OCI-LY3 (cell line): ENCODE measurements around the gene NTS.

ENCODE experiments used
- H2AFZ ChIP-seq: fragments of 200-600, 300-600 bp; shearing (Covaris generic); 2 replicates; pipeline ENCODE4 v1.6.0; 2014; ENCODE audit warnings: antibody characterized with exemption, low read depth, low read length
- H3K27ac ChIP-seq: fragments of 200-600, 300-600 bp; sonication (generic); 2 replicates; pipeline ENCODE4 v1.5.1; 2014; ENCODE audit warnings: mild to moderate bottlenecking, low read length, moderate library complexity, mixed read lengths
- H3K27me3 ChIP-seq: fragments of 200-600, 300-600 bp; sonication (generic); 2 replicates; pipeline ENCODE4 v1.6.1; 2014; ENCODE audit warnings: low read depth, low read length, mixed read lengths
- H3K36me3 ChIP-seq: fragments of 200-600, 300-600 bp; sonication (generic); replicated peaks from 2 replicates; pipeline ENCODE3; 2014; ENCODE audit warnings: low read depth, low read length, mixed read lengths
- H3K4me1 ChIP-seq: fragments of 300-600, 200-600 bp; sonication (generic); 2 replicates; pipeline ENCODE4 v1.6.1; 2014; ENCODE audit warnings: low read length, mixed read lengths
- H3K4me2 ChIP-seq: fragments of 200-600, 300-600 bp; sonication (generic); 2 replicates; pipeline ENCODE4 v1.6.1; 2014; ENCODE audit warnings: low read length, mixed read lengths
- H3K4me3 ChIP-seq: fragments of 300-600, 200-600 bp; sonication (generic); 2 replicates; pipeline ENCODE4 v1.5.1; 2014; ENCODE audit warnings: antibody characterized with exemption, mild to moderate bottlenecking, low read length, moderate library complexity
- H3K79me2 ChIP-seq: fragments of 300-600, 200-600 bp; shearing (Covaris generic); 2 replicates; pipeline ENCODE4 v1.6.1; 2014; ENCODE audit warnings: mild to moderate bottlenecking, low read length, mixed read lengths
- H3K9ac ChIP-seq: fragments of 300-600, 200-600 bp; shearing (Covaris generic); 2 replicates; pipeline ENCODE4 v1.6.0; 2014; ENCODE audit warnings: mild to moderate bottlenecking, low read length, moderate library complexity
- H3K9me3 ChIP-seq: fragments of 200-600, 300-600 bp; shearing (Covaris generic); 2 replicates; pipeline ENCODE4 v1.6.1; 2014; ENCODE audit warnings: low read length, mixed read lengths; ENCODE audit not compliant: insufficient read depth
- H4K20me1 ChIP-seq: fragments of 200-600, 300-600 bp; sonication (generic); 2 replicates; pipeline ENCODE4 v1.6.1; 2016; ENCODE audit warnings: low read length, mixed read lengths; ENCODE audit not compliant: insufficient read depth
- EZH2phosphoT487 ChIP-seq: fragments of 200-600 bp; shearing (Covaris generic); IDR thresholded peaks from 2 replicates; pipeline ENCODE4 v1.6.1; 2018; ENCODE audit warnings: antibody characterized with exemption, mixed run types, low read depth
- TF ChIP-seq, protein P1 (sequence below): fragments of 200-600, 300-600 bp; sonication (generic); IDR thresholded peaks from 2 replicates; pipeline ENCODE4 v1.5.1; 2014; ENCODE audit warnings: antibody characterized with exemption, low read length, low read depth

The NTS gene

DNA sequence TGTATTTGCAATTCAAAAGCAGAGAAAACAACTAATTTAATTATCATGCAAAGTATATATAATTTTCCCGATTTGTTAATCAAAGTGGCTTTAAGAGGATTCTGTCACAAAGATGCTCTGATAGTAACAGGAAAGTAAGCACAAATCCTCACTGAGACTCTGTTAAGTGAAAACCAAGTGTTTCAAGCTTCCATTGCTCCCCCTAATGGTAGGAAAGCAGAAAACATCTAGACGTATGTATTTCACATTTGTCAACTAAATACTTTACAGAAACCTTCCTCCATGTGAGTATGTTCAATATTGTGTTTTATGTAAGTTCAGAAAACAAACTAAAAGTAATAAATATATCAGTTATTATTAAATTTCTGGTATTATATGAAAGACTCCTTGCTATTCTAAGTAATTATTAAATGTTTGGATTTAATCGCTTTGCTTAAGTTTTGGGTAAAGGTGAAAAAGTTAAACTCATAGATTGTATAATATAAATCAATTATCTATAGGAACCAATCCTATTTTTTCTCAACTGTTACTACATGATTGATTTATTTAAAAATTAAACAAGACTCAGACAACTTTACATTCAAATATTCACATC lies 1.5 kb upstream of the NTS start:
- H3K36me3 ChIP-seq = no peaks in the 10 kb centered on the region
- no peaks in the 10 kb centered on the region for H3K9me3 ChIP-seq
- H3K27ac ChIP-seq = no peak overlapping the region
- H3K4me3 ChIP-seq = no peak overlapping the region
- H3K79me2 ChIP-seq = no peaks in the 10 kb centered on the region
- TF ChIP-seq EZH2phosphoT487 = no peak
- TF ChIP-seq, protein P1, sequence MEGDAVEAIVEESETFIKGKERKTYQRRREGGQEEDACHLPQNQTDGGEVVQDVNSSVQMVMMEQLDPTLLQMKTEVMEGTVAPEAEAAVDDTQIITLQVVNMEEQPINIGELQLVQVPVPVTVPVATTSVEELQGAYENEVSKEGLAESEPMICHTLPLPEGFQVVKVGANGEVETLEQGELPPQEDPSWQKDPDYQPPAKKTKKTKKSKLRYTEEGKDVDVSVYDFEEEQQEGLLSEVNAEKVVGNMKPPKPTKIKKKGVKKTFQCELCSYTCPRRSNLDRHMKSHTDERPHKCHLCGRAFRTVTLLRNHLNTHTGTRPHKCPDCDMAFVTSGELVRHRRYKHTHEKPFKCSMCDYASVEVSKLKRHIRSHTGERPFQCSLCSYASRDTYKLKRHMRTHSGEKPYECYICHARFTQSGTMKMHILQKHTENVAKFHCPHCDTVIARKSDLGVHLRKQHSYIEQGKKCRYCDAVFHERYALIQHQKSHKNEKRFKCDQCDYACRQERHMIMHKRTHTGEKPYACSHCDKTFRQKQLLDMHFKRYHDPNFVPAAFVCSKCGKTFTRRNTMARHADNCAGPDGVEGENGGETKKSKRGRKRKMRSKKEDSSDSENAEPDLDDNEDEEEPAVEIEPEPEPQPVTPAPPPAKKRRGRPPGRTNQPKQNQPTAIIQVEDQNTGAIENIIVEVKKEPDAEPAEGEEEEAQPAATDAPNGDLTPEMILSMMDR = peak; percentile 73
- no peak overlapping the region for H2AFZ ChIP-seq
- H3K4me2 ChIP-seq = no peak overlapping the region
- H3K4me1 ChIP-seq = peaks cover 28% of the 10 kb centered on the region
- no peaks in the 10 kb centered on the region for H3K27me3 ChIP-seq
- H3K9ac ChIP-seq = no peak overlapping the region
- H4K20me1 ChIP-seq = no peaks in the 10 kb centered on the region

DNA sequence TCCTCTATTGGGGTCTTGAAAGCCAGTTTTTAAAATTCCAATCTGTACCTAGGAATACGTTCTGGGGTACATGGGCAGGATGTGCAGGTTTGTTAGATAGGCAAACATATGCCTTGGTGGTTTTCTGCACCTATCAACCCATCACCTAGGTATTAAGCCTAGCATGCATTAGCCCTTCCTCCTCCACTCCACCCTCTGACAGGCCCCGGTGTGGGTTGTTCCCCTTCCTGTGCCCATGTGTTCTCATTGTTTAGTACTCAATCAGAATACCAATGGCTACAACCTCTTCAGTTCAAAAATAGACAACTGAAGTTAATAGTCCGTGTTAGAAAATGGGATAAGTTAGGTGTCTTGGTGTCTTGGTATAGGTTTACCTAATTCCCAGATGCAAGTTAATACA lies 3.4 kb downstream of the NTS start:
- no peak for TF ChIP-seq EZH2phosphoT487
- TF ChIP-seq, protein P1 = no peak
- Histone ChIP-seq H3K36me3 (no peaks in the 10 kb centered on the region), H3K27ac (no peak overlapping the region), H3K4me3 (no peak overlapping the region), H3K4me1 (peaks cover 21% of the 10 kb centered on the region), H3K79me2 (no peaks in the 10 kb centered on the region), H4K20me1 (no peaks in the 10 kb centered on the region), H3K4me2 (no peak overlapping the region), H3K27me3 (no peaks in the 10 kb centered on the region), H3K9ac (no peak overlapping the region), H3K9me3 (no peaks in the 10 kb centered on the region), H2AFZ (no peak overlapping the region)

DNA sequence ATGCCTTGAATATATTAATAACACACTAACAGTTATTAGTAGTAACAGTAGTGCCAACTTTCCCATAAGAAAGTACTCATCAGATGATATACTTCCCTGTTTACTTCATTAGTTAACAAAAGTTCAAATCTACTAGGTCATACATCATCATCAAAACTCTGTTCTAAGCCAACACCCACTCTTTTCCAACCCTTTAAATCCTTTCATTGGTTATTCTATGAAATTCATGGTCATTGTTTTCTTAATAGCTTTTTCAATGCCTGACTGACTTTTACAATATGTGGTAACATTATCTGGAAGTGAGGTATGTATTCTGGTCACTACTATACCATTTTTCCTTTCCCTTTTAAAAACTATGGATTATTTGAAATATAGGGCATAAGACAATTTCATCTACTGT lies 9.7 kb downstream of the NTS start:
- no peaks in the 10 kb centered on the region for H3K27me3 ChIP-seq
- no peaks in the 10 kb centered on the region for H3K4me1 ChIP-seq
- H3K4me2 ChIP-seq = no peak overlapping the region
- no peaks in the 10 kb centered on the region for H3K9me3 ChIP-seq
- no peaks in the 10 kb centered on the region for H3K79me2 ChIP-seq
- no peaks in the 10 kb centered on the region for H3K36me3 ChIP-seq
- H2AFZ ChIP-seq = no peak overlapping the region
- no peaks in the 10 kb centered on the region for H4K20me1 ChIP-seq
- H3K4me3 ChIP-seq = no peak overlapping the region
- H3K27ac ChIP-seq = no peak overlapping the region
- no peak overlapping the region for H3K9ac ChIP-seq
- TF ChIP-seq, protein P1 = no peak
- TF ChIP-seq EZH2phosphoT487 = no peak

DNA sequence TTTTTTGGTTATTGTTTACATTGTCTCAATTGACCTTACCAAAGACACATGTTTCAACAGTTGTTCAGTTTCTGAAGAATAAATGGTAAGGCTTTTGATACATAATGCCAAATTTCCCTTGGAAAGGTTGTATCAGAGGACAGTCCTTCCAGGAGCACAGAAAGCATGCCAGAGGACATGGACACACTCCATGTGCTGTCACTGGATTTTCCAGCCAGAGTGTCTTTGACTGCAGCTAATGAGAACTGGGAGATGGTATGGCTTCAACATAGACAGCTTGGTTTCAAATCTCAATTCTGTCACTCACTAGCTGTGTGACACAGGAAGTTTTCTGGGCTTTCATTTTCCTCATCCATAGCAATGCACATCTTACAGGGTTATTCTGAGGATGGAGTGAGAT lies 20.6 kb downstream of the NTS start:
- H3K27me3 ChIP-seq = no peaks in the 10 kb centered on the region
- no peaks in the 10 kb centered on the region for H4K20me1 ChIP-seq
- no peaks in the 10 kb centered on the region for H3K79me2 ChIP-seq
- no peak overlapping the region for H3K9ac ChIP-seq
- H3K4me1 ChIP-seq = no peaks in the 10 kb centered on the region
- no peak overlapping the region for H3K4me2 ChIP-seq
- no peak overlapping the region for H3K4me3 ChIP-seq
- H2AFZ ChIP-seq = no peak overlapping the region
- TF ChIP-seq, protein P1 = no peak
- H3K36me3 ChIP-seq = no peaks in the 10 kb centered on the region
- H3K9me3 ChIP-seq = no peaks in the 10 kb centered on the region
- no peak overlapping the region for H3K27ac ChIP-seq
